Mucosa of rectum (tissue), 2 donors: ENCODE results near the gene LAMP1.

Source experiments
- H3K27ac ChIP-seq, 2 donors: one replicate each; pipeline ENCODE4 v1.7.0; 2013; ENCODE audit warnings: inconsistent platforms in 2 of 2, low read depth in 2 of 2, low read length in 2 of 2
- H3K27me3 ChIP-seq, 2 donors: one replicate each; pipeline ENCODE4 v1.7.0; 2013; ENCODE audit warnings: low read length in 2 of 2; ENCODE audit not compliant: control insufficient read depth in 2 of 2, insufficient read depth in 2 of 2
- H3K36me3 ChIP-seq, 2 donors: one replicate each; pipeline ENCODE4 v1.7.0; 2013; ENCODE audit warnings: low read length in 2 of 2; ENCODE audit not compliant: control insufficient read depth in 2 of 2, insufficient read depth in 2 of 2
- H3K4me1 ChIP-seq, 2 donors: one replicate each; pipeline ENCODE4 v1.7.0; 2013; ENCODE audit warnings: low read length in 2 of 2, mild to moderate bottlenecking in 1 of 2; ENCODE audit not compliant: control insufficient read depth in 2 of 2, insufficient read depth in 2 of 2
- H3K4me3 ChIP-seq, 2 donors: one replicate each; pipeline ENCODE4 v1.7.0; 2013; ENCODE audit warnings: low read length in 2 of 2
- H3K9ac ChIP-seq, 2 donors: one replicate each; pipeline ENCODE4 v1.7.0; 2013; ENCODE audit warnings: low read length in 2 of 2, low read depth in 1 of 2, mild to moderate bottlenecking in 1 of 2
- H3K9me3 ChIP-seq, 2 donors: one replicate each; pipeline ENCODE4 v1.7.0; 2013; ENCODE audit warnings: low read length in 2 of 2; ENCODE audit not compliant: control insufficient read depth in 2 of 2
- donor health status: healthy.
- donor health status: Normal muscosa, but diverticular disease.

LAMP1 gene

GRCh38 chr13:113315992-113316391 is 19.0 kb downstream of the LAMP1 start:
- no peaks in the 10 kb centered on the region for H3K4me1 ChIP-seq
- no peak overlapping the region for H3K9ac ChIP-seq
- H3K4me3 ChIP-seq, result no peak overlapping the region
- H3K27ac ChIP-seq, result no peak overlapping the region
- peaks cover 26 to 48% of the 10 kb centered on the region in 2 donors for H3K36me3 ChIP-seq
- H3K27me3 ChIP-seq, result no peaks in the 10 kb centered on the region
- H3K9me3 ChIP-seq, result no peaks in the 10 kb centered on the region

GRCh38 chr13:113317031-113317430 is 20.0 kb downstream of the LAMP1 start:
- Histone ChIP-seq H3K36me3 (peaks cover 29 to 47% of the 10 kb centered on the region in 2 donors), H3K4me1 (no peaks in the 10 kb centered on the region), H3K27ac (no peak overlapping the region), H3K9me3 (no peaks in the 10 kb centered on the region), H3K4me3 (no peak overlapping the region), H3K27me3 (no peaks in the 10 kb centered on the region), H3K9ac (no peak overlapping the region)

- Histone ChIP-seq H3K36me3 (peaks cover 33 to 54% of the 10 kb centered on the region in 2 donors), H3K9ac (no peak overlapping the region), H3K27me3 (no peaks in the 10 kb centered on the region), H3K4me3 (no peak overlapping the region), H3K4me1 (no peaks in the 10 kb centered on the region), H3K9me3 (no peaks in the 10 kb centered on the region), H3K27ac (no peak overlapping the region)
These were observed 21.9 kb downstream of the LAMP1 start for GRCh38 chr13:113318956-113319355.

- Histone ChIP-seq H3K9me3 (no peaks in the 10 kb centered on the region), H3K27me3 (no peaks in the 10 kb centered on the region), H3K4me3 (no peak overlapping the region), H3K9ac (no peak overlapping the region), H3K27ac (no peak overlapping the region), H3K36me3 (peaks cover 37 to 57% of the 10 kb centered on the region in 2 donors), H3K4me1 (no peaks in the 10 kb centered on the region)
These were observed 22.3 kb downstream of the LAMP1 start for GRCh38 chr13:113319371-113319770.

GRCh38 chr13:113320226-113320875 is 23.3 kb downstream of the LAMP1 start:
- no peaks in the 10 kb centered on the region for H3K4me1 ChIP-seq
- no peak overlapping the region for H3K9ac ChIP-seq
- no peak overlapping the region for H3K4me3 ChIP-seq
- H3K27me3 ChIP-seq, result no peaks in the 10 kb centered on the region
- H3K9me3 ChIP-seq, result no peaks in the 10 kb centered on the region
- peaks cover 39 to 63% of the 10 kb centered on the region in 2 donors for H3K36me3 ChIP-seq
- H3K27ac ChIP-seq, result no peak overlapping the region

- H3K4me3 ChIP-seq, result no peak overlapping the region
- peaks cover 39 to 67% of the 10 kb centered on the region in 2 donors for H3K36me3 ChIP-seq
- no peaks in the 10 kb centered on the region for H3K27me3 ChIP-seq
- no peaks in the 10 kb centered on the region for H3K9me3 ChIP-seq
- H3K9ac ChIP-seq, result no peak overlapping the region
- no peak overlapping the region for H3K27ac ChIP-seq
- no peaks in the 10 kb centered on the region for H3K4me1 ChIP-seq
These were observed 24.5 kb downstream of the LAMP1 start for GRCh38 chr13:113321546-113321945.

GRCh38 chr13:113322043-113322461 is 25.0 kb downstream of the LAMP1 start:
- H3K4me1 ChIP-seq, result no peaks in the 10 kb centered on the region
- H3K4me3 ChIP-seq, result no peak overlapping the region
- H3K27me3 ChIP-seq, result no peaks in the 10 kb centered on the region
- H3K9ac ChIP-seq, result no peak overlapping the region
- H3K36me3 ChIP-seq, result peaks cover 39 to 67% of the 10 kb centered on the region in 2 donors
- no peak overlapping the region for H3K27ac ChIP-seq
- H3K9me3 ChIP-seq, result no peaks in the 10 kb centered on the region

- Histone ChIP-seq H3K9me3 (no peaks in the 10 kb centered on the region), H3K4me1 (no peaks in the 10 kb centered on the region), H3K4me3 (no peak overlapping the region), H3K9ac (no peak overlapping the region), H3K27ac (no peak overlapping the region), H3K27me3 (no peaks in the 10 kb centered on the region), H3K36me3 (peaks cover 39 to 60% of the 10 kb centered on the region in 2 donors)
These were observed 26.0 kb downstream of the LAMP1 start for GRCh38 chr13:113322890-113323651.

- Histone ChIP-seq H3K9me3 (no peaks in the 10 kb centered on the region), H3K36me3 (peaks cover 39 to 57% of the 10 kb centered on the region in 2 donors), H3K4me1 (no peaks in the 10 kb centered on the region), H3K9ac (no peak overlapping the region), H3K4me3 (no peak overlapping the region), H3K27me3 (no peaks in the 10 kb centered on the region), H3K27ac (no peak overlapping the region)
These were observed 26.8 kb downstream of the LAMP1 start for GRCh38 chr13:113323869-113324268.

- Histone ChIP-seq H3K4me1 (no peaks in the 10 kb centered on the region), H3K36me3 (peaks cover 39 to 54% of the 10 kb centered on the region in 2 donors), H3K9me3 (no peaks in the 10 kb centered on the region), H3K4me3 (no peak overlapping the region), H3K27me3 (no peaks in the 10 kb centered on the region), H3K9ac (no peak overlapping the region), H3K27ac (no peak overlapping the region)
These were observed 27.4 kb downstream of the LAMP1 start for GRCh38 chr13:113324398-113324797.
